GM03348 (cell line): ENCODE results near the gene PGBD5.
"Not testable (repeated sequence)": the region's sequence is repeated elsewhere in the genome, so short reads cannot be mapped to it uniquely, and the experiment has no call there.

ENCODE experiments used
- DNase-seq: peaks from one replicate; pipeline ENCODE4 v3.0.0; 2012; ENCODE audit warnings: low spot score

Gene PGBD5

GRCh38 chr1:230425252-230426091 lies 660 bp downstream of the PGBD5 start:
- DNase-seq, result peak; percentile 33

GRCh38 chr1:230424391-230425251 lies 1.5 kb downstream of the PGBD5 start:
- DNase-seq, result no peak

GRCh38 chr1:230423951-230424350 lies 2.2 kb downstream of the PGBD5 start:
- no peak for DNase-seq

- no peak for DNase-seq
Measured at GRCh38 chr1:230423261-230423660, 2.9 kb downstream of the PGBD5 start.

- DNase-seq, result no peak
Measured at GRCh38 chr1:230422221-230422981, 3.7 kb downstream of the PGBD5 start.

GRCh38 chr1:230421481-230421880 lies 4.7 kb downstream of the PGBD5 start:
- DNase-seq, result no peak

GRCh38 chr1:230420372-230420771 lies 5.8 kb downstream of the PGBD5 start:
- not testable (repeated sequence) for DNase-seq

GRCh38 chr1:230416430-230416829 lies 9.7 kb downstream of the PGBD5 start:
- DNase-seq, result no peak

- no peak for DNase-seq
Measured at GRCh38 chr1:230415405-230416132, 10.6 kb downstream of the PGBD5 start.

- no peak for DNase-seq
Measured at GRCh38 chr1:230414694-230415093, 11.4 kb downstream of the PGBD5 start.

GRCh38 chr1:230414102-230414501 lies 12.0 kb downstream of the PGBD5 start:
- no peak for DNase-seq

GRCh38 chr1:230413061-230413460 lies 13.1 kb downstream of the PGBD5 start:
- no peak for DNase-seq

- DNase-seq, result no peak
Measured at GRCh38 chr1:230408971-230409370, 17.2 kb downstream of the PGBD5 start.

GRCh38 chr1:230407351-230407750 lies 18.8 kb downstream of the PGBD5 start:
- DNase-seq, result no peak

GRCh38 chr1:230406727-230407126 lies 19.4 kb downstream of the PGBD5 start:
- DNase-seq, result not testable (repeated sequence)

- no peak for DNase-seq
Measured at GRCh38 chr1:230403442-230403841, 22.7 kb downstream of the PGBD5 start.

GRCh38 chr1:230401763-230402294 lies 24.3 kb downstream of the PGBD5 start:
- peak; percentile 31 for DNase-seq

GRCh38 chr1:230401101-230401500 lies 25.0 kb downstream of the PGBD5 start:
- no peak for DNase-seq

- no peak for DNase-seq
Measured at GRCh38 chr1:230400007-230400344, 26.2 kb downstream of the PGBD5 start.

- DNase-seq, result no peak
Measured at GRCh38 chr1:230399321-230400006, 26.7 kb downstream of the PGBD5 start.

- DNase-seq, result no peak
Measured at GRCh38 chr1:230398856-230399255, 27.3 kb downstream of the PGBD5 start.
